Uterus (tissue), 4 donors: Measurements from ENCODE around the gene DBF4. TPM values are rescaled to one million over a fixed set of nuclear protein-coding genes. Genes with fewer than 3 reads are reported as not detected.
A peak's percentile ranks its signal among the peaks of the same experiment; 100 is the strongest.
"Not testable (repeated sequence)": the region's sequence is repeated elsewhere in the genome, so short reads cannot be mapped to it uniquely, and the experiment has no call there.

Experiments used
- DNase-seq, 2 donors: peaks; one replicate each; pipeline ENCODE4 v3.0.0-alpha.2; 2019 to 2020
- H3K27ac ChIP-seq, 2 donors: fragments of 200-600 bp; sonication (generic); 1 replicate in 1 of 2; 2 replicates in 1 of 2; pipeline ENCODE4 v1.5.1; 2016 to 2018
- H3K27me3 ChIP-seq, 2 donors: fragments of 200-600 bp; sonication (generic); one replicate each; pipeline ENCODE4 v1.5.1; 2018 to 2019; ENCODE audit warnings: control low read depth in 1 of 2
- H3K36me3 ChIP-seq, 2 donors: fragments of 200-600 bp; sonication (generic); one replicate each; pipeline ENCODE4 v1.5.1; 2019; ENCODE audit warnings: control low read depth in 1 of 2
- H3K4me1 ChIP-seq, 2 donors: fragments of 200-600 bp; sonication (generic); one replicate each; pipeline ENCODE4 v1.5.1; 2018 to 2019; ENCODE audit warnings: control low read depth in 1 of 2
- H3K4me3 ChIP-seq, 2 donors: fragments of 200-600 bp; sonication (generic); 1 replicate in 1 of 2; 2 replicates in 1 of 2; pipeline ENCODE4 v1.5.1; 2018 to 2019; ENCODE audit warnings: mild to moderate bottlenecking in 1 of 2
- H3K9me3 ChIP-seq, 2 donors: fragments of 200-600 bp; sonication (generic); one replicate each; pipeline ENCODE4 v1.5.1; 2019; ENCODE audit warnings: control low read depth in 1 of 2
- POLR2A ChIP-seq, 2 donors: fragments of 450-650 bp; IDR thresholded peaks; one replicate each; pipeline ENCODE4 v1.6.1; 2016; ENCODE audit warnings: antibody characterized with exemption in 2 of 2, mild to moderate bottlenecking in 1 of 2, moderate library complexity in 1 of 2
- intact Hi-C: fragments of 100-400 bp; cut with DNase I; formaldehyde crosslinking; loops from one replicate; pipeline ENCODE4 v1.15.1; 2023; ENCODE audit warnings: low total_unique reads
- total RNA-seq, 4 donors: library from RNA; depleted of rRNA in 3 of 4; stranded (reverse); fragments of >200 nt in 3 of 4; gene quantifications; one replicate each; pipeline versions ENCODE4 v1.1.0 to v1.2.4, GENCODE V29; 2014 to 2023
- TF ChIP-seq, protein P1 (sequence below), 4 experiments: fragments of 200-600 bp in 2 of 4; fragments of 450-650 bp in 2 of 4; sonication (generic) in 2 of 4; IDR thresholded peaks; one replicate each; pipeline ENCODE4 v1.5.1; 2016 to 2019; ENCODE audit warnings: antibody characterized with exemption in 4 of 4, mild to moderate bottlenecking in 2 of 4, moderate library complexity in 1 of 4
- donor health status: DM: yes; HTN: yes; CAD: no.

DBF4 gene
- total RNA-seq, 4 donors from 2014 or later, result 1.3 to 27.7 (median 9.4) TPM

DNA sequence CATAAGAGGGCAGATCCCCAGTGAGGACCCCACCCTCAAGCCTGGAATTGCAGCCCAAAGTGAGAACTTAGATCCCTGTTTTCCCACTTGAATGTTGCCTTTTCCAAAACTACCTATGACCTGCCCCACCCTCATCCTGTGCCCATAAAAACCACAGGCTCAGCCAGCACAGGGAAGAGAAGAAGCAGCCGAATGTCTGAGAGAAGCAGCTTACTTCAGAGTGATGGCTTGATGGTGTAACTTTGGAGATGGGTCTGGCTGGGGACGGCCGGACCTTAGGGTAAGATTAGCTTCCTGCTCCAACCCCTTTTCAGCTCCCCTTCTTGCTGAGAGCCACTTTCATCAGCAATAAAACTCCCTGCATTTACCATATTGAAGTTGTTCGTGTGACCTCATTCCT is 5.8 kb upstream of the DBF4 start:
- TF ChIP-seq, protein P1, sequence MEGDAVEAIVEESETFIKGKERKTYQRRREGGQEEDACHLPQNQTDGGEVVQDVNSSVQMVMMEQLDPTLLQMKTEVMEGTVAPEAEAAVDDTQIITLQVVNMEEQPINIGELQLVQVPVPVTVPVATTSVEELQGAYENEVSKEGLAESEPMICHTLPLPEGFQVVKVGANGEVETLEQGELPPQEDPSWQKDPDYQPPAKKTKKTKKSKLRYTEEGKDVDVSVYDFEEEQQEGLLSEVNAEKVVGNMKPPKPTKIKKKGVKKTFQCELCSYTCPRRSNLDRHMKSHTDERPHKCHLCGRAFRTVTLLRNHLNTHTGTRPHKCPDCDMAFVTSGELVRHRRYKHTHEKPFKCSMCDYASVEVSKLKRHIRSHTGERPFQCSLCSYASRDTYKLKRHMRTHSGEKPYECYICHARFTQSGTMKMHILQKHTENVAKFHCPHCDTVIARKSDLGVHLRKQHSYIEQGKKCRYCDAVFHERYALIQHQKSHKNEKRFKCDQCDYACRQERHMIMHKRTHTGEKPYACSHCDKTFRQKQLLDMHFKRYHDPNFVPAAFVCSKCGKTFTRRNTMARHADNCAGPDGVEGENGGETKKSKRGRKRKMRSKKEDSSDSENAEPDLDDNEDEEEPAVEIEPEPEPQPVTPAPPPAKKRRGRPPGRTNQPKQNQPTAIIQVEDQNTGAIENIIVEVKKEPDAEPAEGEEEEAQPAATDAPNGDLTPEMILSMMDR (IDR thresholded peaks at IDR 0.05), result no peak
- TF ChIP-seq POLR2A (IDR thresholded peaks at IDR 0.05), result no peak
- Histone ChIP-seq H3K4me3 (no peak overlapping the region), H3K9me3 (peaks cover 0 to 32% of the 10 kb centered on the region in 2 donors), H3K36me3 (no peaks in the 10 kb centered on the region), H3K27ac (no peak overlapping the region), H3K27me3 (no peaks in the 10 kb centered on the region), H3K4me1 (no peaks in the 10 kb centered on the region)
- intact Hi-C loops, result no loop called here
- DNase-seq, result no peak

DNA sequence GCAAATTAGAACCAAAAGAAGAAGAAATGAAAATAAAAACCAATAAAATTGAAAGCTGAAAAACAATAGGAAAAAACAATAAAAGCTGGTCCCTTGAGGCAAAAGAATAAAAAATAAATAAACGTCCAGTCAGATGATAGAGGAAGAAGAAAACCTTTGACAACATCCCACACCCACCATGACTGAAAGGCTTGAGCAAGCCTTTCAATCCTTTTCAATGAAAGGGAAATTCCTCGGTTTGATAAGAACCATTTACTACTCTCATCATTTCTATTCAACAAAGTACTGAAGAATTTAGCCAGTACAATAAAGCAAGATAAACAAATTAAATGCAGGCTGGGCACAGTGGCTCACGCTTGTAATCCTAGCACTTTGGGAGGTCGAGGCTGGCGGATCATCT is 3.9 kb upstream of the DBF4 start:
- H3K27ac ChIP-seq, result no peak overlapping the region
- DNase-seq, result no peak
- H3K27me3 ChIP-seq, result no peaks in the 10 kb centered on the region
- H3K4me3 ChIP-seq, result no peak overlapping the region
- H3K36me3 ChIP-seq, result no peaks in the 10 kb centered on the region
- no peaks in the 10 kb centered on the region for H3K4me1 ChIP-seq
- H3K9me3 ChIP-seq, result peaks cover 0 to 21% of the 10 kb centered on the region in 2 donors
- intact Hi-C loops, result no loop called here
- TF ChIP-seq POLR2A (IDR thresholded peaks at IDR 0.05), result no peak
- TF ChIP-seq, protein P1 (IDR thresholded peaks at IDR 0.05), result no peak

DNA sequence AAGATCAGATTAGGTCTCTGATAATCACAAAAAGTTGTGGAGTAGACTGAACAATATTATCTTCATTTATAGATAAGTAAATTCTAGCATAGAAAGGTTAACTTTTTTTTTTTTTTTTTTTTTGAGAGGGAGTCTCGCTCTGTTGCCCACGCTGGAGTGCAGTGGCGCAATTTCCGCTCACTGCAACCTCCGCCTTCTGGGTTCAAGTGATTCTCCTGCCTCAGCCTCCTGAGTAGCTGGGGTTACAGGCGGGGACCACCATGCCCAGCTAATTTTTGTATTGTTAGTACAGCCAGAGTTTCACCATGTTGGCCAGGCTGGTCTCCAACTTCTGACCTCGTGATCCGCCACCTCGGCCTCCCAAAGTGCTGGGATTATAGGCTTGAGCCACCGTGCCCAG is 3.0 kb upstream of the DBF4 start:
- DNase-seq, H3K36me3 ChIP-seq, intact Hi-C loops, H3K27me3 ChIP-seq, H3K27ac ChIP-seq, H3K4me3 ChIP-seq, H3K4me1 ChIP-seq: not testable (repeated sequence)
- peaks cover 0 to 15% of the 10 kb centered on the region in 2 donors for H3K9me3 ChIP-seq

DNA sequence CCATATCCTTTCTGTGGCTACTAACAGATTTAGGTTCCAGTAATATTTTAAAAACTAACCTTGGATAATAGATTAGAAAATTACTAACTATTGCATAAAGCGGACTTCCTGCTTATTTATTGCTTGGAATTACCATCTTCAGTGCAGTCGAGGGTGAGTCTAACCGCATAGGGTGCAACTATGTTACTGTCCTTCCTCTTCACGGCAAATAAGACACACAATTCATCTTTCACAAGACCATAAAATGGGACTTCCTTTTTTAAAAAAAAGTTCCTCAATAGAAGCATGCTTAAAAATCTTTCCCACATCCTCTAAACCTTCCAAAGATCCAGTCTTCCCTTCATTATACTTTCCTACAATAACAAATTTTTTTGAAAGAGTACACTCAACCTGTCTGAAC is 2.2 kb upstream of the DBF4 start:
- no peaks in the 10 kb centered on the region for H3K36me3 ChIP-seq
- no peaks in the 10 kb centered on the region for H3K27me3 ChIP-seq
- intact Hi-C loops, result no loop called here
- H3K4me3 ChIP-seq, result no peak overlapping the region
- no peak for TF ChIP-seq POLR2A (IDR thresholded peaks at IDR 0.05)
- TF ChIP-seq, protein P1 (IDR thresholded peaks at IDR 0.05), result no peak
- H3K9me3 ChIP-seq, result peaks cover 0 to 15% of the 10 kb centered on the region in 2 donors
- no peak for DNase-seq
- H3K27ac ChIP-seq, result no peak overlapping the region
- peaks cover 0 to 4% of the 10 kb centered on the region in 2 donors for H3K4me1 ChIP-seq

DNA sequence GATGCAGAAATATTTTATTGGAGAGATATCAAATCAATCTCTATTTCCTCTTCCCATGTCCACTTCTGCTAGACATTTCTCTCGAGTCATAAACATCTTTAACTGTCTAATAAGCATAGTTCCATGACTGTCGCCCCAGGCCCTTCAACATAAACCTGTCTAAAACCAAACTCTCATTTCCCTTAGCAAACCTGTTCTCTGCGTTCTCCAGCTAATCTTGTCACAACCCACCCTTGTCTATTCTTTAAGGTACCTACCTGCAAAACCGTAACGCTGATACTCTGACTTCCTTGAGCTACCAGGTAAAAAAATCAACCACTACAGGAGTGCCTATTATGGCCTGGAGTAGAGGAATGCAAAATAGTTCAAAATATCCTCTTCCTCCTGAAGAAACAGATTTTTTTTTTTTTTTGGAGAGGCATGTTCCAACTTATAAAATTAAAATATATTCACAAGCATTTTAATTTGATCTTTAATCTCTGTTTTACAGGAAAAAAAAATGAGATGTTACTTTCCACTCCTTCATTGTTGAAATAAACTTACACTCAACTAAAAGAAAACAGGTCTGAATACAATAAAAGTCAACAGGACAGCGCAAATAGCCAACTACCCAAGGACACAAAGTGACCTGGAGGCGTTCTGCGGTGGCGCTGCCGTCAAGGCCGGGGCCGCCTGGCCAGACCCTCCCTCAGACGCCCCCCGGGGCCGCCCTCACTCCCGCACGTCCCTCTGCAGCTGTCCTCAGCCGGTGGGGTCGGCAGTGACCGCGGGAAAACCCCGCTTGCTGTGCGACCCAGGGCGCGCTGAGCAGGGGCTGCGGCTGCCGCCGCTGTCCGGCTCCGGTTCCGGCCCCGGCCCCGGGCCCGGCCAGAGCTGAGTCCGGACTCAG is 898 bp upstream of the DBF4 start:
- intact Hi-C loops, result no loop called here

More for the DNA sequence above, 898 bp upstream of the DBF4 start:
- Histone ChIP-seq H3K27ac (peak overlapping the region; percentile 88 to 92), H3K4me3 (peak overlapping the region; percentile 59 to 82), H3K27me3 (no peaks in the 10 kb centered on the region), H3K4me1 (peaks cover 0 to 4% of the 10 kb centered on the region in 2 donors), H3K36me3 (no peaks in the 10 kb centered on the region), H3K9me3 (peaks cover 0 to 14% of the 10 kb centered on the region in 2 donors)
- no peak for DNase-seq
- TF ChIP-seq, protein P1 (IDR thresholded peaks at IDR 0.05), result no peak
- TF ChIP-seq POLR2A (IDR thresholded peaks at IDR 0.05), result no peak
